B cell (primary cell): ENCODE measurements around the gene ARHGAP11A.

ENCODE experiments used
- CTCF ChIP-seq: fragments of 200-600 bp; IDR thresholded peaks from one replicate; pipeline ENCODE4 v1.8.0; 2022; ENCODE audit warnings: antibody characterized with exemption, mild to moderate bottlenecking
- EZH2 ChIP-seq: IDR thresholded peaks from 2 replicates; pipeline ENCODE4 v1.6.1; 2012; ENCODE audit warnings: borderline replicate concordance, low read depth, mild to moderate bottlenecking, moderate library complexity, low read length; ENCODE audit not compliant: insufficient read depth, poor library complexity, severe bottlenecking

- no peak for TF ChIP-seq CTCF
- no peak for TF ChIP-seq EZH2
Observed at GRCh38 chr15:32682569-32682968, 67.3 kb downstream of the ARHGAP11A start.
